ENCODE data around the gene GNG7.
"Not testable (repeated sequence)": the region's sequence is repeated elsewhere in the genome, so short reads cannot be mapped to it uniquely, and the experiment has no call there.

Gene GNG7

GRCh38 chr19:2675892-2676291, 26.6 kb downstream of the GNG7 start:
- no peak for DNase-seq (ENCODE audit: low read depth)

GRCh38 chr19:2670217-2670616, 32.3 kb downstream of the GNG7 start:
- DNase-seq (ENCODE audit: low read depth) = no peak

- no peak for DNase-seq (ENCODE audit: low read depth)
These were observed 34.2 kb downstream of the GNG7 start for GRCh38 chr19:2668175-2668763.

GRCh38 chr19:2667349-2667748, 35.1 kb downstream of the GNG7 start:
- not testable (repeated sequence) for DNase-seq (ENCODE audit: low read depth)

- DNase-seq (ENCODE audit: low read depth) = no peak
These were observed 36.0 kb downstream of the GNG7 start for GRCh38 chr19:2666344-2666994.

- DNase-seq (ENCODE audit: low read depth) = no peak
These were observed 37.4 kb downstream of the GNG7 start for GRCh38 chr19:2665103-2665502.

GRCh38 chr19:2663920-2664571, 38.4 kb downstream of the GNG7 start:
- no peak for DNase-seq (ENCODE audit: low read depth)

- peak; percentile 18 for DNase-seq (ENCODE audit: low read depth)
These were observed 40.9 kb downstream of the GNG7 start for GRCh38 chr19:2661615-2662014.

- no peak for DNase-seq (ENCODE audit: low read depth)
These were observed 42.5 kb downstream of the GNG7 start for GRCh38 chr19:2659856-2660432.

GRCh38 chr19:2656533-2656932, 46.0 kb downstream of the GNG7 start:
- DNase-seq (ENCODE audit: low read depth) = no peak

GRCh38 chr19:2653710-2654707, 48.5 kb downstream of the GNG7 start:
- no peak for DNase-seq (ENCODE audit: low read depth)

GRCh38 chr19:2653218-2653617, 49.3 kb downstream of the GNG7 start:
- no peak for DNase-seq (ENCODE audit: low read depth)

GRCh38 chr19:2652504-2653099, 49.9 kb downstream of the GNG7 start:
- DNase-seq (ENCODE audit: low read depth) = no peak

GRCh38 chr19:2651002-2651733, 51.3 kb downstream of the GNG7 start:
- DNase-seq (ENCODE audit: low read depth) = not testable (repeated sequence)

GRCh38 chr19:2650515-2650914, 52.0 kb downstream of the GNG7 start:
- no peak for DNase-seq (ENCODE audit: low read depth)

- DNase-seq (ENCODE audit: low read depth) = peak; percentile 65
These were observed 54.0 kb downstream of the GNG7 start for GRCh38 chr19:2648528-2648937.

GRCh38 chr19:2648099-2648498, 54.4 kb downstream of the GNG7 start:
- no peak for DNase-seq (ENCODE audit: low read depth)

GRCh38 chr19:2646866-2647535, 55.5 kb downstream of the GNG7 start:
- DNase-seq (ENCODE audit: low read depth) = no peak

GRCh38 chr19:2645826-2646225, 56.7 kb downstream of the GNG7 start:
- no peak for DNase-seq (ENCODE audit: low read depth)

GRCh38 chr19:2643123-2643737, 59.3 kb downstream of the GNG7 start:
- not testable (repeated sequence) for DNase-seq (ENCODE audit: low read depth)
